PC-3 (cell line): Measurements from ENCODE around the gene AADACL2.

Experiments
- CTCF ChIP-seq: fragments of 300-600 bp; sonication (generic); conservative IDR thresholded peaks from 2 replicates; pipeline ENCODE4 v1.5.1; 2017; ENCODE audit warnings: antibody characterized with exemption, low read depth, mild to moderate bottlenecking, low read length
- EZH2 ChIP-seq: fragments of 300-600 bp; sonication (generic); IDR thresholded peaks from one replicate; pipeline ENCODE4 v1.6.1; 2017; ENCODE audit warnings: antibody characterized with exemption, mild to moderate bottlenecking, low read length; ENCODE audit not compliant: unreplicated experiment

GRCh38 chr3:151765685-151766084, 32.0 kb downstream of the AADACL2 start:
- TF ChIP-seq CTCF, result no peak
- TF ChIP-seq EZH2, result no peak
